GM19240 (cell line): Measurements from ENCODE around the gene ANKRD36B.
"Not testable (repeated sequence)": the region's sequence is repeated elsewhere in the genome, so short reads cannot be mapped to it uniquely, and the experiment has no call there.

Experiments used
- DNase-seq: peaks from one replicate; pipeline ENCODE4 v3.0.0; 2011; ENCODE audit warnings: low spot score; ENCODE audit not compliant: insufficient read length

Gene ANKRD36B

DNA sequence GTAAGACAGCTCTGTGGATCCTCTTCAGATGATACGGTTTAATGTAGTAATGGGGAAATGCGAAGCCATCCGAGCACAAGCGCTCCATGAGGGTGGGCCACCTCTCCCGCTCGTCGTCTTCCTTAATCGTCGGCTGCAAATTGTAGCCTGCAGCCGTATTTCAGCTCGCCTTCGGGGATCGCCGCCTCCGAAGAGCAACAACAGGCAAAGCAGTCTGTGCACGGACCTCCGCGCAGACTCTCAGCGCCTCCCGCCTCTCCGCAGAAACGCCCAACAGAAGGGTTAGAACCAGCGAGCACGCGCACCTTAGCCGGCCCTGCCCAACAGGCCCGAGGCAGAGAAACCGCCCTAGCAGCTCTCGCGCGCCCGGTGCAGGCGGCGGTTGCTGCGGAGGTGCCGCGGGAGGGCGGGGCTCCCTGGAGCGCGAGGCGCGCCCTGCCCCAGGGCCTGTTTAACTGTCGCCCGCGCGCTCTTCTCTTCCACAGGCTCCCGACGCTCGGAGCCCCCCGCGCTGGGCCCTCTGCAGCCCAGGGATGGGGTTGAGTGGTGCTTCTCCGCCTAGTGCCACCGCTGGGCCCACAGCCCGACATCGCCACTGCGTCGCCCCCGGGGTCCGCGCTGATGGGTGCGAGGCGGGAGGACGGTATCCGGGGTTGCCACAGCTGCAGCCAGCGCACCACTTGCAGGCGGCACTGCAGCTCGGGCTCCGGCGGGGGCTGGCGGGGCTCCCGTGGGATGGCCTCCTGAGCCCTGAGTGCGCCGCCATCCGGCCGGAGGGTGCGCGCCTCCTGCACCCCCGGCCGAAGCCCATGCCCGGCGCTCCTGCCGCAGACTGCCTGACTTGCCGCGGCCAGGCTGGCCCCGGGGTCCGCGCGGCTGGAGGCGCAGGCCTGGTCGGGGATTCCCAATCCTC is at the start of gene ANKRD36B:
ANKRD36B (minus strand) TSS at position 280 of the 913 bp plus-strand sequence; CDS start at position 88, 192 bp downstream.
- not testable (repeated sequence) for DNase-seq

DNA sequence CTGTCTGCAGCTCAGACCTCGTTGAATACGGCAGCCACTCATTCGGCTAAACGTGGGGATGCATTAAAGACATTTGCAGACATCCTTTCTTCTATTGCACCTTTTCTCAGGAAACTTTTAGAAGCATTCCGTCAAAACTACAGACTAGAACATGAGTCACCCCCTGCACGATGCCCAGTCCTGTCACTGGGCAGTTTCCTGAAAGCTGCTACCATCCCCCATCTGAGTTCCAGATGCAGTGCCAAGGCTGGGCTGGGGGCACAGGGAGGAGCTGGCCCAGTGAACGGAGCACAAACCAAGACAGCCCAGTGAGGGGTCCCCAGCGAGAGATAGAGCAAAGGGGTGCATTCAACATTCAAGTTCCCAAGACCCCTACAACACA is 36.4 kb upstream of the ANKRD36B start:
- not testable (repeated sequence) for DNase-seq

DNA sequence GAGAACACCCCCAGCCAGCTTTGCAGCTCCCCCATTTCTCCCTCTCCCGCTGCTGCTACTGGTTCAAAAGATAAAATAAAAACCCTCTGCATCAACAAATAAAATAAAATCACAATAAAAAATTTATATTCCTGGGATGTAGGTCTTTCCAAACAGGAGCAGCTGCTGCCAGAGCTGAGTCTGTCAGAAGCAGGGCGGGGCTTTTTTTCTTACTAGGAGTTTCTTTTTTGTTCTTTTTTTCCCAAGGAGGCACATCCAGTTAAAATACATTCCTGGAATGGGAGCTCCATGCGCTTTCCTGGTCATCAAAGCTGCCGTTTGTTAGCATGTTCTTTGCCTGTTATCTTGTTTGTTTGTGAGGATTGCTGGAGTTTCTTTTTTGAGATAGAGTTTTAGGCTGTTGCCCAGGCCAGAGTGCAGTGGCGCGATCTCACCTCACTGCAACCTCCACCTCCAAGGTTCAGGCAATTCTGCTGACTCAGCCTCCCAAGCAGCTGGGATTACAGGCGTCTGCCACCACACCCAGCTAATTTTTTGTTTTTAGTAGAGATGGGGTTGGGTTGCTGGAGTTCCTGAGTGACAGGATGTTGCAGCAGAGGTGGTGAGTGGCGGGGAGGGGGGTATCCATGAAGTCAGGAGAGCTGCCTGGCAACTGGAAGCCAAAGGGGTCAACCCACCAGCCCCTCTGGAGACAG is 35.8 kb upstream of the ANKRD36B start:
- DNase-seq, result not testable (repeated sequence)

DNA sequence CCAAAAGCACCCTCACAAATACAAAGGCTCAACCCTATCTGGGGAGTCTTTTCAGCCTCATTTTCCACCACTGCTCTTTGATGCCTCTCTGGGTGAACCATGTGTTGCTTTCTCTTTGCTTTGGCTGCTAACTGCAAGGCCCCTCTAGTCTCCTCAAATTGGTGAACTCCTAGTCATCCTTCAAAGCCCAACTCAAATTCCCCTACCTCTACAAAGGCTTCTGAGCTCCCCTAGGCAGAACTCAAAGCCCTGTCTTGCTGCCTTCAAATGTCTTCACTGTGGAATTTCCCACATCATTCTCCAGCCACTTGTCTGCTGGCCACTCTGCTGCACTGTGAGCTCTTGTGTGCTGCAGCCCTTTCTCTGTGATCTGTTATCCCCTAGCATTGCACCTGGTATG is 33.3 kb upstream of the ANKRD36B start:
- not testable (repeated sequence) for DNase-seq

DNA sequence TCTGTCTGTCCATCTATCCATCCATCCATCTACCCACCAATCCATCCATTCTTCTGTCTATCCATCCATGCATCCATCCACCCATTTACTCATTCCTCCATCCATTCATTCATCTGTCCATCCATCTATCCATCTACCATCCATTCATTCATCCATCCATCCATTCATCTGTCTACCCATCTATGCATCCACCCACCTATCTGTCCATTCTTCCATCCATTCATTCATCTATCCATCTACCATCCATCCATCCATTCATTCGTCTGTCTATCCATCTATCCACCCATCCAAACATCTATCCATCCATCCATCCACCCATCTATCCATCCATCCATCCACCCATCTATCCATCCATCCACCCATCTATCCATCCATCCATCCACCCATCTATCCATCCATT is 30.8 kb upstream of the ANKRD36B start:
- DNase-seq, result not testable (repeated sequence)

DNA sequence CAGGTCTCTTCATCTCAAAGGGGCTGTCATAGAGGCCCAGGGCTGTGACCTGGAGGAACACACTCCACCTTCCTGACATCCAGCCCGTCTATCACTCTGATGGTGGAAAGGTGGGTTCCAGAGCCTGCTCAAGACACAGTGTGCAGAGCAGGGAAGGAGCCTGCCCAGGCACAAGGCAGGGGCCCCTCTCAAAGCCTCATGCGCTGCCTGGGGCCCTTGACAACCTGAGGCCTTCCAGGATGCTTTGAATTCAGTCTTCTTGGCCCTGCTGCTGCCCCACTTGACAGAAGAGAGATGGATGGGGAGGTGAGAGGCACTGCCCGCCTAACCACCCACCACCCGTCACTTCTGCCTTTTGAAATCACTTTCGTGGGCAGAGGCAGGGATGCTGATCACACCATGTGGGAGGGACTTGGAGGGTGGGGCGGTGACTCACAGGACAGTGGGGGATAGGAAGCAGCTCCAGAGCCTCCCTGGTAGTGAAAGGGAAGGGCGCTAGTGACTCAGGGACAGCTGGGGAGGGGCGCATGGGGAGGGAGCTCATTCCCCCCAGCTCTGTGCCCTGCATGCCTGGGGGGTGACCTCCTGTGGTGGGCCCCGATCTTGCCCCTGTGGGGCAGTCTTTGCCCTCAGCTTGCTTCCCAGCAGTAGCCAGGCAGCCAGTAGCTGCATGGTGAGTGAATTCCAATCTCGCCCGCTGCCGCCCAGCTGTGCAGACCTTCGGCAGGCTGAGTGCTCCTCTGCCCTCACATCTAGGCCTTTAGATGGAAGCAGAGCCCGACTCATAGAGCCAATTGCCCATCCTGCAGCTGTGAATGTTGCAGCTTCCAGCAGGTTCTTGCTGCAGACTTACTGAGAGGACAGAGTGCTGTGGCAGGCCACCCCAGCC is 29.5 kb upstream of the ANKRD36B start:
- DNase-seq, result not testable (repeated sequence)

DNA sequence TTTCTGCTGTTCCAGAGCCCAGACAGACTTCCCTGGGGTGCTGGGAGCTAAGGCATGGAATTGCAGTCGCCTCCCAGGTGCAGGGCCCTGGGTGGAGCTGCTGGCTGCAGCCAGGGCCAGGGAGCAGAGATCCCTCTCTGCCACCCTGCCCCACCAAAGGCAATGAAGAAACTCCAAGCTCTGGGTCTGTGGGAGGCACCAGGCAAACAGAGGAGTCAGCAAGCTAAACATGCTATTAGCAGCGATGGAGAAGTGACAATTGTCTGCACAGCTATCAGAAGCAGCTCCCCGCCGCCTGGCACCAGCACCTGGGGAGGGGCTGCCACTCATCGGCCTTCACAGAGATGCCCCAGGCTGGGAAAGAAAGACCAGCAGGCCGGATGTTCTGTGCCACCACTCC is 28.2 kb upstream of the ANKRD36B start:
- no peak for DNase-seq

DNA sequence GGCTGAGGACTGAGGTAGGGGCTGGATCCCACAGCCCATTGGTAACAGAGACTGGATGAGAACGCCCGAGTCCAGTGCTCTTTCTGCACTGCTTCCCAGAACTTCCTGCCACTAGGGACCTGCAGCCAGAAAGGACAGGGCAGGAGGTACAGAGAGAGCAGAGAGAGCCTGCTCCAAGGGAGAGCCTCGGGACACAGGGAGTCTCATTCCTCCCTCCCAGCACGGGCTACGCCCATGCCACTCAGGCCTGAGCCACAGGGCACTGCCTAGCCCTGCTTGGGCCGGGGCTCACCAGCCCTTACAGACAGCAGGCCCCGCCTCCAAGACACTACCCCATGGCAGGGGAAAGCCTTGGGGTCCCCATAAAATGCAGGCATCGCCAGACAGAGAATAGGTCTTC is 26.1 kb upstream of the ANKRD36B start:
- DNase-seq, result not testable (repeated sequence)

DNA sequence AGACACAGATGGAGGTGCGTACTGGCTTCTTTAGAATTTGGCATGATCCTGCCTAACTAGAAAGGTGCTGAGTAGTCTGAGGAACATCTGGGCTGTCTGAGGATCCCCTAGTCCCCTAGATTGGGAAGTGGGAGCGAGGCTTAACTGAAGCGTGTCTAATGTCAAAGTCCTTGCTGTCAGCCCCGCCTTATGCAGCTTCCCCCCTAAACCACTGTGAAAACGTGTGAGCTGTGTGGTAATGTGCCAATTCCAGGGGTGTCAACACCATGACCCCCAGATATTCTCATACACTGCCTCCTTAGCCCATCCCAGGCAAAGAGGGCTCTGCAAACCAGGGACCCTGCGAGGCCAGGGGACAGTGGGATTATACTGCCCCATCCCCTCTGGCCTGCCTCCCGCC is 22.2 kb upstream of the ANKRD36B start:
- DNase-seq, result not testable (repeated sequence)

DNA sequence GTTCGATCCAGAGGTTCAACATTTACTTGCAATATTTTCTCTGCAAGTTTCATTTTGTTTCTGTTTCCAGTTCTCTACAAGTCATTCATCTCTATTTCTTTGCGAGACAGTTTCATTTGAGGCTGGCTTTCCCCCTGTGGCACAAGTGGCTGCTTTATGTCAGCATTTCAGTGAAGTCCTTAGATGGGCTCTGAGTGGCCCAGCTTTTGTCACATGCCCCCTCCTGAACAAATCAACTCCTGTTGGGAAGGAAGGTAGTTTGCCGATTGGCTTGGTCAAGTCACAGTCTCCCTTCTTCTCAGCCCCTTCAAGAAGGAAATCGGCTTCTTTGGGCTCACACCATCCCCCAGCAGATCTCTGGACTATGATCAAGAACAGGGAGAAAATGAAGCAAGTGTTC is 19.1 kb upstream of the ANKRD36B start:
- not testable (repeated sequence) for DNase-seq

DNA sequence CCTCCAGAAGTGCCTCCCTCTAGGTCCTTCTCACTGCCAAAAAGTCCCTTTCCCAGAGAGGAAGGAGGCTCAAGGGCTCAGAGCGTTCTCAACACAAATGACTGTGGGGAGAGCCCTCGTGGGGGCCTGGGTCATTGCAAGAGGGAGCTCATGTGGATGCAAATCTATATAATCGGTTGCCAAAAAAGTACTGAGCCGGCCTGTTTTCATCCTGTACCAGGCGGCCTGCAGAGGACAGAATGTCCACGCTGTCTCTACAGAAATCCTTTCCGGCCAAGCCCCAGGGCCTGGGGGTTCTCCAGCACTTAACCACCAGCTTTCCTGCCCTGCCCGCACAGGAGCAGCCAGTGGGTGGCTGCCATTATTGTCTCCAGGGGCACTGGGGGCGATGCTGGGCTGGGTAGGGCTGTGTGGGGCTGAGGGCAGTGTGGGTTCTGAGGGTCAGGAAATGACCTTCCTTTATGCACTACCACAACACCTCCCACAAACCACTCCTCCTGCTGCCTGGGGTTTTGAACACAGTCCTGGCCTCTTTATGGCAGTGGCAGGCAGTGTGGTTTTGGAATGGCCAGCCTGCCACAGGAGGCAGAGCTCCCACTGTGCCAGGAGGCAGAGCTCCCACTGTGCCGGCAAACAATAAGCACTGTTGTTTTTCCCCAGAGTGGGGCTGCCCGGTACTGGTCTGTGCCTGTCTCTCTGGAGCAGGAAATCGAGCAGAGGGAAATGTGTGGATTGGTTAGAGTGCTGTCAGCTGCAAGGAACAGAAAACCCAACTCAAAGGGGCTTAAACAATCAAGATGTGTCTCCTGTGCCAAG is 16.1 kb upstream of the ANKRD36B start:
- not testable (repeated sequence) for DNase-seq

DNA sequence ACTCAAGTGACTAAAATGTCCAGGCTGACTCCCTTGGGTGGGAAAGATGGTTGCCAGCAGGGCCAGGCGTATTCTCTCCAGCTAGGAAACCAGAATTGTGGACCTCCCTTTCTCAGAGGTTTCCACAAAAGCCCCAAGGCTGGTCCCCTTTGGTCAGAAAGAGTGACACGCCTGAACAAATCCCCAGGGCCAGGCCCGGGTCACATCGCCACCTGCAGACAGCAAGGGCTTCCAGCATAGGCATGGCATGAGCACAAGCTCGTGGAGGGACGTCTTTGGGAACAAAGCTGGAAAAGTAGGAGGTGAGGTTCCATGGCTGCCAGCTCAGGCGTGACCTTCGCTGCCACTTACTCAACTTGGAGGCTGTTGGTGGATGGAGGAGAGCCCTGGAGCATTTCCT is 15.4 kb upstream of the ANKRD36B start:
- not testable (repeated sequence) for DNase-seq

DNA sequence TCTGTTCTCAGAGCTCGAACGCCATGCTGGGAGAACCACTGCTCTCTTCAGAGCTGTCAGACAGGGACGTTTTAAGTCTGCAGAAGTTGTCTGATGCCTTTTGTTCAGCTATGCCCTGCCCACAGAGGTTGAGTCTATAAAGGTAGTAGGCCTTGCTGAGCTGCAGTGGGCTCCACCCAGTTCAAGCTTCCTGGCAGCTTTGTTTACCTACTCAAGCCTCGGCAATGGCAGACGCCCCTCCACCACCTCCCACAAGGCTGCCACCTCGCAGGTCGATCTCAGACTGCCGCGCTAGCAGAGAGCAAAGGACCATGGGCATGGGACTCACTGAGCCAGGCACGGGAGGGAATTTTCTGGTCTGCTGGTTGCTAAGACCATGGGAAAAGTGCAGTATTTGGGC is 11.9 kb upstream of the ANKRD36B start:
- DNase-seq, result not testable (repeated sequence)

DNA sequence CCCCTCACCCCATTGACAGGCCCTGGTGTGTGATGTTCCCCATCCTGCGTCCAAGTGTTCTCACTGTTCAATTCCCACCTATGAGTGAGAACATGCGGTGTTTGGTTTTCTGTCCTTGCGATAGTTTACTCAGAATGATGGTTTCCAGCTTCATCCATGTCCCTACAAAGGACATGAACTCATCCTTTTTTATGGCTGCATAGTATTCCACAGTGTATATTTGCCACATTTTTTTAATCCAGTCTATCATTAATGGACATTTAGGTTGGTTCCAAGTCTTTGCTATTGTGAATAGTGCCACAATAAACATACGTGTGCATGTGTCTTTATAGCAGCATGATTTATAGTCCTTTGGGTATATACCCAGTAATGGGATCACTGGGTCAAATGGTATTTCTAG is 6.5 kb upstream of the ANKRD36B start:
- DNase-seq, result not testable (repeated sequence)

DNA sequence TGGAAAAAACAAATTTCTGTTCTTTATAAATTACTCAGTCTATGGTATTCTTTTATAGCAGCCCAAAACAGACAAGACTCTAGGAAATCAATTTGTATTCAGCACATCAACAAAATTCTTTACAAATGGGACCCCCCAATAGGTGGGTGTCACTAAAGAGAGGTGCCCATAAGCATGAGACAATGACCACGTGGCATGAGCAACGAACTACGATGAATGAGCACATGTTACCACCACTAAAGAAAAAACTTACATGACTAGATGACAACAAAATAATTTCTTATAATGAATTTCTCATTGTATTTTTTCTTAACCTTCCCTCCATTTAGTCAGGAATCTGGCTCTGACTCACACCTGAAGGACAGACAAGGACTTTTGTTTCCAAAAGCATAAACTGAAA is 3.8 kb upstream of the ANKRD36B start:
- DNase-seq, result not testable (repeated sequence)

DNA sequence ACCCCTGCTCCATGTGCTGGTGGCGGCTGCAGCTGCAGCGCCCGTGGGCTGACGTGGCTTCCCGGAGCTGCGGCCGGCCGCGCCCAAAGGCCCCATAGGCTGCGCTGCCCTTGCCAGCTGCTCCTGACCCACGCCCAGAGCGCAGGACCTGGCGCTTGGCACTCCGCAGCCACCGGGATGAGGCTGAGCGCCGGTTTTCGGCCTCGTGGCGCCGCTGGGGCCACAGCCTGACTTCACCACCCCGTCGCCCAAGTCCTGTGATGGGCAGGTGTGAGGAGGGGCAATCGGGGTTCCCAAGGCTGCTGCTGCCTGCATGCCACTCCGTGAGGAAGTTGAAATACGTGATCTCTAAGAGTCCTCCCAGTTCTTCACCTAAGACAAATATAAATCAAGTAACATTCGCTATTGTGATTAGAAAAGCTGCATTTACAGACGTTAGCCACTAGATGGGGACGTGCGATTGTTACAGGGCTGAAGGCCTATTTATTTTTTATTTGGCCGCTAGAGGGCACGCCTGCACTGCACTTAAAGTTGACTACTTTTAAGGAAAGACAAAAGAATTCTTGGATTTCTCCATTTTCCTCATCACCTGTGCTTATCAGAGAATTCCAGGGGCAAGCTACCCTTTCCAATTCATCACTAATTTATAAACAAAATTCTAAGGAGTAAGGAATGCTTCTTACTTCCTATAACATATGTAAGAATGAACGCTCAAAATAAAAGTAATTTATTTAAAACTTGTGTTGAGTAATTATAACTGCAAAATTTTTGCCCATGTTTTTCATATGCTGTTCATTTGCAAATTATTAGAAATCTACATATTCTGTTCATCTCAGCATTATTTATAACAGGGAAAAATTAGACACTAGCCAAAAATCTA is 1.1 kb upstream of the ANKRD36B start:
- not testable (repeated sequence) for DNase-seq

DNA sequence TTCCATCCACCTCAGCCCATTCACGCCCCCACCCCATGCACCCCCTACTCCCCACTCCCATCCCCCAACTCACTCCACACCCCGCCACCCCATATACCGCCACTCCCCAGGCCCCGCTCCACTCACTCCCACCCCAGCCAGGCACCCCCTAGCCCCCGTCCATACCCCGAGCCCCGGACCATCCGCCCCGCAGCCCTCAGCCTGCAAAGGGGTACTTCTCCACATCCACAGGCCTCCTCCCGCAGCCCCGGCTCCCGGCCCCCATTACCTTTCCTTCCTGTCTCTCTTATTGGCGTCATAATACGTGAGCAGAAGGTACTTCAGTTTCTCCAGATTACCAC is 450 bp downstream of the ANKRD36B start:
- not testable (repeated sequence) for DNase-seq

DNA sequence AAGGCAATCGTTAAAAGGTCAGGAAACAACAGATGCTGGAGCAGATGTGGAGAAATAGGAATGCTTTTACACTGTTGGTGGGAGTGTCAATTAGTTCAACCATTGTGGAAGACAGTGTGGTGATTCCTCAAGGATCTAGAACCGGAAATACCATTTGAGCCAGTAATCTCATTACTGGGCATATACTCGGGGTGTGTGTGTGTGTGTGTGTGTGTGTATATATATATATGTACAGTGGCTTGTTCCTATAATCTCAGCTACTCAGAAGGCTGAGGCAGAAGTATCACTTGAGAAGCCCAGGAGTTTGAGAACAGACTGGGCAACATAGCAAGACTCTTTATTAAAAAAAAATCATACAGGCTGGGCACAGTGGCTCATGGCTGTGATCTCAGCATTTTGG is 24.0 kb downstream of the ANKRD36B start:
- not testable (repeated sequence) for DNase-seq

DNA sequence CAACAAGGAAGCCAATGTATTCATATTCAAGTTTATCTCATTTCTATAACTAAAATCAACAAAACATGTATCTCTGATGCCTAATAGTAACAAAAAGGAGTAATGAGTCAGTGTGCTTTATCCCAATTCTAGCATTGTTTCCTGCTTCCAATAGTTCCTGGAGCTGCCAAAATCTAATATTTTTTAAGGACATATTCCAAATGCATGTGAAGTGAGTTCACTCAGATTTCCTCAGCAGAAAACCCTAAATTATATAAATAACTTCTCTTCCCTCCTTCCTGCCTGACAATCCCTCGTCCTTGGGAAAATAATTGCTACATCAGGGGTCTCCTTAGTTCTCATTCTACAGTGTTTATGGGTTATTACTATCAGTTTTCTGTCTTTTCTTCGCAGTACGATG is 37.3 kb downstream of the ANKRD36B start:
- DNase-seq, result not testable (repeated sequence)

DNA sequence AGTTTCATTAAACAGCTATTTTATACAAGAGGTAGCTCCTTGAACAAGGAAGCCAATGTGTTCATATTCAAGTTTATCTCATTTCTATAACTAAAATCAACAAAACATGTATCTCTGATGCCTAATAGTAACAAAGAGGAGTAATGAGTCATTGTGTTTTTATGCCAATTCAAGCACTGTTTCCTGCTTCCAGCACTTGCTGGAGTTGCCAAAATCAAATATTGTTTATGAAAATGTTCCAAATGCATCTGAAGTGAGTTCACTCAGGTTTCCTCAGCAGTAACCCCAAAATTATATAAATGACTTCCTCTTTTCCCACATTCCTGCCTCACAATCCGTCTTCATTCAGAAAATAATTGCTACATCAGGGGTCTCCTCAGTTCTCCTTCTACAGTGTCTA is 39.2 kb downstream of the ANKRD36B start:
- DNase-seq, result not testable (repeated sequence)
